Testis (tissue), 2 donors: Measurements from ENCODE around the gene SLC16A13.

Source experiments
- POLR2A ChIP-seq: fragments of 450-650 bp; IDR thresholded peaks from one replicate; pipeline ENCODE4 v1.6.1; 2017; ENCODE audit warnings: antibody characterized with exemption, mild to moderate bottlenecking, moderate library complexity
- TF ChIP-seq, protein P1 (sequence below), 3 experiments: fragments of 450-650 bp in 2 of 3; fragments of 200-600 bp in 1 of 3; sonication (generic) in 1 of 3; IDR thresholded peaks; one replicate each; pipeline ENCODE4 v1.5.1; 2016 to 2019; ENCODE audit warnings: antibody characterized with exemption in 3 of 3, mild to moderate bottlenecking in 2 of 3, moderate library complexity in 1 of 3

DNA sequence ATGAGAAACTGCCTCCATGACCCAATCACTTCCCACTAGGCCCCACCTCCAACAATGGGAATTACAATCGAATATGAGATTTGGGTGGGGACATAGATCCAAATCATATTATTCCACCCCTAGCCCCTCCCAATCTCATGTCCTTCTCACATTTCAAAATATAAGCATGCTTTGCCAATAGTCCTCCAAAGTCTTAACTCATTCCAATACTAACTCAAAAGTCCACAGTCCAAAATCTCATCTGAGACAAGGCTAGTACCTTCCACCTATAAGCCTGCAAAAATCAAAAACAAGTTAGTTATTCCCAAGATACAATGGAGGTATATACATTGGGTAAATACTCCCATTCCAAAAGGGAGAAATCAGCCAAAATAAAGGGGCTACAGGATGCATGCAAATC is 31.4 kb downstream of the SLC16A13 start:
- TF ChIP-seq POLR2A, result no peak
- TF ChIP-seq, protein P1, sequence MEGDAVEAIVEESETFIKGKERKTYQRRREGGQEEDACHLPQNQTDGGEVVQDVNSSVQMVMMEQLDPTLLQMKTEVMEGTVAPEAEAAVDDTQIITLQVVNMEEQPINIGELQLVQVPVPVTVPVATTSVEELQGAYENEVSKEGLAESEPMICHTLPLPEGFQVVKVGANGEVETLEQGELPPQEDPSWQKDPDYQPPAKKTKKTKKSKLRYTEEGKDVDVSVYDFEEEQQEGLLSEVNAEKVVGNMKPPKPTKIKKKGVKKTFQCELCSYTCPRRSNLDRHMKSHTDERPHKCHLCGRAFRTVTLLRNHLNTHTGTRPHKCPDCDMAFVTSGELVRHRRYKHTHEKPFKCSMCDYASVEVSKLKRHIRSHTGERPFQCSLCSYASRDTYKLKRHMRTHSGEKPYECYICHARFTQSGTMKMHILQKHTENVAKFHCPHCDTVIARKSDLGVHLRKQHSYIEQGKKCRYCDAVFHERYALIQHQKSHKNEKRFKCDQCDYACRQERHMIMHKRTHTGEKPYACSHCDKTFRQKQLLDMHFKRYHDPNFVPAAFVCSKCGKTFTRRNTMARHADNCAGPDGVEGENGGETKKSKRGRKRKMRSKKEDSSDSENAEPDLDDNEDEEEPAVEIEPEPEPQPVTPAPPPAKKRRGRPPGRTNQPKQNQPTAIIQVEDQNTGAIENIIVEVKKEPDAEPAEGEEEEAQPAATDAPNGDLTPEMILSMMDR (IDR thresholded peaks at IDR 0.05), result no peak
